Esophagus squamous epithelium (tissue), 5 donors: ENCODE results near the gene FAM151A. TPM values are rescaled to one million over a fixed set of nuclear protein-coding genes. Genes with fewer than 3 reads are reported as not detected.

Source experiments
- DNase-seq: peaks from one replicate; lab custom pipeline; 2025; lab: John Stamatoyannopoulos, UW
- H3K27ac ChIP-seq, 4 donors: fragments of 200-600 bp; sonication (generic); one replicate each; pipeline ENCODE4 v1.5.1; 2016 to 2019; ENCODE audit warnings: mild to moderate bottlenecking in 1 of 4
- H3K27me3 ChIP-seq, 4 donors: fragments of 200-600 bp; sonication (generic); 1 replicate in 3 of 4; 2 replicates in 1 of 4; pipeline versions ENCODE4 v1.5.1 to v1.6.0; 2017 to 2021; ENCODE audit warnings: antibody characterized with exemption in 1 of 4
- H3K36me3 ChIP-seq, 3 donors: fragments of 200-600 bp; sonication (generic); one replicate each; pipeline ENCODE4 v1.5.1; 2016 to 2019
- H3K4me1 ChIP-seq, 3 donors: fragments of 200-600 bp; sonication (generic); one replicate each; pipeline ENCODE4 v1.5.1; 2017 to 2019
- H3K4me3 ChIP-seq, 4 donors: fragments of 200-600 bp; sonication (generic); 1 replicate in 3 of 4; 2 replicates in 1 of 4; pipeline ENCODE4 v1.5.1; 2016 to 2019; ENCODE audit warnings: mild to moderate bottlenecking in 2 of 4, moderate library complexity in 1 of 4
- H3K9me3 ChIP-seq, 3 donors: fragments of 200-600 bp; sonication (generic); one replicate each; pipeline ENCODE4 v1.5.1; 2016 to 2019
- CTCF ChIP-seq, 6 experiments: fragments of 450-650 bp in 4 of 6; fragments of 200-600 bp in 2 of 6; sonication (generic) in 2 of 6; IDR thresholded peaks; one replicate each; pipeline ENCODE4 v1.5.1; 2016 to 2019; ENCODE audit warnings: antibody characterized with exemption in 6 of 6, mild to moderate bottlenecking in 4 of 6, moderate library complexity in 4 of 6
- POLR2A ChIP-seq, 4 donors: fragments of 450-650 bp; IDR thresholded peaks; one replicate each; pipeline ENCODE4 v1.6.1; 2017; ENCODE audit warnings: antibody characterized with exemption in 4 of 4, mild to moderate bottlenecking in 4 of 4, moderate library complexity in 3 of 4
- WGBS, 2 donors: methylation state at CpG; one replicate each; pipeline ENCODE4 v1.1.5; 2018; 5-methylcytosine and 5-hydroxymethylcytosine counted together
- intact Hi-C: fragments of 100-400 bp; cut with DNase I; formaldehyde crosslinking; loops from one replicate; pipeline ENCODE4 v1.15.0; 2022
- total RNA-seq, 4 donors: library from RNA; depleted of rRNA; stranded (reverse); fragments of >200 nt; gene quantifications; one replicate each; pipeline ENCODE4 v1.1.0, GENCODE V29; 2016
- donor health status: DM: yes; HTN: yes; CAD: no.

The FAM151A gene
- total RNA-seq, 4 donors from 2014 or later: 0.35 TPM; not detected in 3

- DNase-seq: no peak
- peaks cover 11 to 56% (median 21%) of the 10 kb centered on the region in 3 donors for H3K4me1 ChIP-seq
- H3K36me3 ChIP-seq: no peaks in the 10 kb centered on the region
- no peak for TF ChIP-seq POLR2A (IDR thresholded peaks at IDR 0.05)
- no peak for TF ChIP-seq CTCF (IDR thresholded peaks at IDR 0.05)
- H3K27me3 ChIP-seq: no peaks in the 10 kb centered on the region
- no peak overlapping the region for H3K4me3 ChIP-seq
- H3K27ac ChIP-seq: peak overlapping the region in 3 of 4 donors; percentile 42 to 88 (median 53)
- no peaks in the 10 kb centered on the region for H3K9me3 ChIP-seq
- WGBS, 2 donors: 53 to 62% methylated on average over 5 to 6 of the region's 6 CpGs
- intact Hi-C loops: no loop called here
Observed at GRCh38 chr1:54577612-54578011, 45.7 kb downstream of the FAM151A start.

- H3K27ac ChIP-seq: no peak overlapping the region
- peaks cover 14 to 56% (median 15%) of the 10 kb centered on the region in 3 donors for H3K4me1 ChIP-seq
- no peak for DNase-seq
- H3K4me3 ChIP-seq: no peak overlapping the region
- 84 to 94% methylated on average over 8 of the region's 8 CpGs for WGBS, 2 donors
- no peaks in the 10 kb centered on the region for H3K36me3 ChIP-seq
- TF ChIP-seq CTCF (IDR thresholded peaks at IDR 0.05): no peak
- no peak for TF ChIP-seq POLR2A (IDR thresholded peaks at IDR 0.05)
- H3K9me3 ChIP-seq: no peaks in the 10 kb centered on the region
- intact Hi-C loops: no loop called here
- no peaks in the 10 kb centered on the region for H3K27me3 ChIP-seq
Observed at GRCh38 chr1:54575605-54576290, 47.6 kb downstream of the FAM151A start.

GRCh38 chr1:54575161-54575560 lies 48.2 kb downstream of the FAM151A start:
- WGBS, 2 donors: 100% methylated on average over 1 to 3 of the region's 3 CpGs
- no peak for DNase-seq
- Histone ChIP-seq H3K4me3 (no peak overlapping the region), H3K27ac (no peak overlapping the region), H3K4me1 (peaks cover 15 to 56% (median 15%) of the 10 kb centered on the region in 3 donors), H3K36me3 (no peaks in the 10 kb centered on the region), H3K9me3 (no peaks in the 10 kb centered on the region), H3K27me3 (no peaks in the 10 kb centered on the region)
- intact Hi-C loops: no loop called here
- no peak for TF ChIP-seq POLR2A (IDR thresholded peaks at IDR 0.05)
- TF ChIP-seq CTCF (IDR thresholded peaks at IDR 0.05): no peak

DNA sequence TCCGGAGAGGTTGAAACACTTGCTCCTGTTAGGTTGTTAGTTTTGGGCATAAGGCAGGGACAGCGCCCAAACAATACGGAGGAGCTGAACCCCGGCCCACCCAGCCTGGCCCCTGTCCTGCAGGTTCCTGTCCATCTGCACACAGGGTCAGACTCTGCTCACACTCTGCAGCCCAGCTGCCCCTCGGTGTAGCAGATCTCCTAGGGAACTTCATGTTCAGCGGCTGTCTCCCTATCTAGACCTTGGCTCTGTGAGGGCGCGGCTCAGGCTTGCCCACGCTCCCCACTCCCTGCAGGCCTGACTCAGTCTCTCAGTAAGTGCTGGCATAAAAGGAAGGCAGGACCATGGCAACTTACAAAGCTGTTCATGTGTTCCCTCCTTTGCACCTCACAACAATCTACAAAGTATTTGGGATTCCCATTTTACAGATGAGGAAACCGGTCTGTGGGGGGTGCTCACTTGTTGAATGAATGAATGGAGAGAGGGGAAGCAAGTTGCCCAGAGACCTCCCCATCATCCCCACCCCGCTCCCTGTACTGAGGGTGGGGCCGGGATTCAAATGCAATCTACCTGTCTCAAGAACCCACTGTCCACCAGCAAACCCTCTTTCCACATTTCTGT lies 49.1 kb downstream of the FAM151A start:
- TF ChIP-seq CTCF (IDR thresholded peaks at IDR 0.05) (no peak), POLR2A (IDR thresholded peaks at IDR 0.05) (no peak)
- 83 to 86% methylated on average over 8 to 9 of the region's 12 CpGs for WGBS, 2 donors
- H3K4me3 ChIP-seq: no peak overlapping the region
- intact Hi-C loops: no loop called here
- no peak overlapping the region for H3K27ac ChIP-seq
- H3K4me1 ChIP-seq: peaks cover 15 to 56% (median 17%) of the 10 kb centered on the region in 3 donors
- no peaks in the 10 kb centered on the region for H3K36me3 ChIP-seq
- no peaks in the 10 kb centered on the region for H3K9me3 ChIP-seq
- H3K27me3 ChIP-seq: no peaks in the 10 kb centered on the region
- DNase-seq: no peak

- no peak for DNase-seq
- no peak overlapping the region for H3K4me3 ChIP-seq
- no peaks in the 10 kb centered on the region for H3K36me3 ChIP-seq
- H3K4me1 ChIP-seq: peaks cover 22 to 58% (median 25%) of the 10 kb centered on the region in 3 donors
- 43 to 84% methylated on average over 2 of the region's 3 CpGs for WGBS, 2 donors
- H3K9me3 ChIP-seq: no peaks in the 10 kb centered on the region
- H3K27ac ChIP-seq: peak overlapping the region in 1 of 4 donors; percentile 75
- intact Hi-C loops: no loop called here
- H3K27me3 ChIP-seq: no peaks in the 10 kb centered on the region
- TF ChIP-seq POLR2A (IDR thresholded peaks at IDR 0.05) (no peak), CTCF (IDR thresholded peaks at IDR 0.05) (no peak)
Observed at GRCh38 chr1:54572542-54572850, 50.8 kb downstream of the FAM151A start.
